HFFc6 (cell line): Measurements from ENCODE around the gene KCND3. TPM values are rescaled to one million over a fixed set of nuclear protein-coding genes. Genes with fewer than 3 reads are reported as not detected.

ENCODE experiments used
- DNase-seq: peaks from one replicate; pipeline ENCODE4 v3.0.0-alpha.2; 2018
- H3K27ac Mint-ChIP-seq: 2 replicates; pipeline ENCODE4 v1.8.0; 2020; ENCODE audit warnings: mild to moderate bottlenecking, mixed read lengths
- H3K27me3 Mint-ChIP-seq: 2 replicates; pipeline ENCODE4 v1.8.0; 2021; ENCODE audit warnings: mild to moderate bottlenecking, moderate library complexity, mixed read lengths; ENCODE audit not compliant: insufficient read depth
- H3K36me3 Mint-ChIP-seq: 2 replicates; pipeline ENCODE4 v1.8.0; 2021; ENCODE audit warnings: low read depth, mixed read lengths
- H3K4me1 Mint-ChIP-seq: 2 replicates; pipeline ENCODE4 v1.8.0; 2020; ENCODE audit warnings: low read depth, mixed read lengths
- H3K4me3 Mint-ChIP-seq: 2 replicates; pipeline ENCODE4 v1.8.0; 2020; ENCODE audit warnings: mild to moderate bottlenecking, moderate library complexity, mixed read lengths
- H3K9me3 Mint-ChIP-seq: 2 replicates; pipeline ENCODE4 v1.8.0; 2020; ENCODE audit warnings: mild to moderate bottlenecking, mixed read lengths
- CTCF ChIP-seq: fragments of 200-600 bp; sonication (generic); IDR thresholded peaks from 2 replicates; pipeline ENCODE4 v1.5.0; 2021; ENCODE audit warnings: antibody characterized with exemption, mild to moderate bottlenecking
- total RNA-seq, 6 experiments: library from RNA; stranded (reverse); fragmentation: NEBNext Ultra II Directional; extraction: Animal tissue kit (Norgen Biotek cat#: 25700); gene quantifications; 2 replicates in 1 of 6; 3 replicates in 5 of 6; pipeline ENCODE4 v1.2.3, GENCODE V29; 2021

Gene KCND3
- total RNA-seq, 6 experiments from 2014 or later = 0.09 to 0.47 (median 0.12) TPM

- no peaks in the 10 kb centered on the region for H3K4me1 Mint-ChIP-seq
- no peaks in the 10 kb centered on the region for H3K36me3 Mint-ChIP-seq
- no peak overlapping the region for H3K4me3 Mint-ChIP-seq
- TF ChIP-seq CTCF = no peak
- no peak for DNase-seq
- H3K27ac Mint-ChIP-seq = no peak overlapping the region
- H3K9me3 Mint-ChIP-seq = no peaks in the 10 kb centered on the region
- peaks cover 20% of the 10 kb centered on the region for H3K27me3 Mint-ChIP-seq
Measured at GRCh38 chr1:111938123-111938522, 51.3 kb downstream of the KCND3 start.

GRCh38 chr1:111937147-111937725 is 52.2 kb downstream of the KCND3 start:
- Mint-ChIP-seq H3K27ac (no peak overlapping the region), H3K27me3 (peaks cover 22% of the 10 kb centered on the region), H3K36me3 (no peaks in the 10 kb centered on the region), H3K4me3 (no peak overlapping the region), H3K9me3 (no peaks in the 10 kb centered on the region), H3K4me1 (no peaks in the 10 kb centered on the region)
- no peak for DNase-seq
- TF ChIP-seq CTCF = no peak

- no peak for DNase-seq
- Mint-ChIP-seq H3K4me1 (no peaks in the 10 kb centered on the region), H3K27ac (no peak overlapping the region), H3K27me3 (peaks cover 23% of the 10 kb centered on the region), H3K36me3 (no peaks in the 10 kb centered on the region), H3K9me3 (no peaks in the 10 kb centered on the region), H3K4me3 (no peak overlapping the region)
- TF ChIP-seq CTCF = no peak
Measured at GRCh38 chr1:111934106-111934852, 55.2 kb downstream of the KCND3 start.

- no peaks in the 10 kb centered on the region for H3K4me1 Mint-ChIP-seq
- no peaks in the 10 kb centered on the region for H3K36me3 Mint-ChIP-seq
- no peak for TF ChIP-seq CTCF
- peaks cover 22% of the 10 kb centered on the region for H3K27me3 Mint-ChIP-seq
- no peaks in the 10 kb centered on the region for H3K9me3 Mint-ChIP-seq
- no peak overlapping the region for H3K4me3 Mint-ChIP-seq
- DNase-seq = no peak
- H3K27ac Mint-ChIP-seq = no peak overlapping the region
Measured at GRCh38 chr1:111930356-111930755, 59.1 kb downstream of the KCND3 start.

GRCh38 chr1:111928531-111928930 is 60.9 kb downstream of the KCND3 start:
- no peak overlapping the region for H3K27ac Mint-ChIP-seq
- no peaks in the 10 kb centered on the region for H3K36me3 Mint-ChIP-seq
- H3K9me3 Mint-ChIP-seq = no peaks in the 10 kb centered on the region
- H3K4me3 Mint-ChIP-seq = no peak overlapping the region
- H3K27me3 Mint-ChIP-seq = peaks cover 20% of the 10 kb centered on the region
- DNase-seq = no peak
- no peaks in the 10 kb centered on the region for H3K4me1 Mint-ChIP-seq
- TF ChIP-seq CTCF = no peak
